ENCODE measurements around the gene BTG1.

Gene BTG1

DNA sequence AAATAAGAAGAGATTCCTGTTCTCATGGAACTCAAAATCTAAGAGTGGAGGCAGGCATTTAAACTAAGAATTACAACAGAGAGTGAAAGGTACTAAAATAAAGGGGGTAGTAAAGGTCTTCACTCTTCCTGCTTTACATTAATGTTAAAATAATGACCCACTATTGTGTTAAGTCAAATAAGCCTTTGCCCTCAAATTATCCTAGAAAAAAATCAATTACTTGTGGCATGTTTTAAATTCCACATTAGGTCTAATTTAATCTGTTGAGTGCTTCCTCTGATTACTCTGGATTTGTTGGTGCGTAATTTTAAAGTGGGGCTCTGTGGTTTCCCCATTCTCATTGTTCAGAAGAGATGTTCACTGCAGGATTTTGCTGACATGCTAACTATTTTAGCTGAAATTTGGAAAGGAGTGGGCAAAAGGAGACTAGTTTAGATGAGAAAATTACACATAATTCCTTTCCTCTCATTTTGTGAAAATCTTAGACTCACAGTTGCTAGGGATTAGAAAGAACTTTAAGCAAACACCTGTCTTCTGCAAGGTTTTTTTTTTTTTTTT lies 35.5 kb downstream of the BTG1 start:
- no peak overlapping the region for H3K4me3 ChIP-seq (ENCODE audit: low read length)
- no peak for TF ChIP-seq CTCF (conservative IDR thresholded peaks at IDR 0.05; ENCODE audit: low read depth, low read length)
- DNase-seq (ENCODE audit: low read depth), result no peak

DNA sequence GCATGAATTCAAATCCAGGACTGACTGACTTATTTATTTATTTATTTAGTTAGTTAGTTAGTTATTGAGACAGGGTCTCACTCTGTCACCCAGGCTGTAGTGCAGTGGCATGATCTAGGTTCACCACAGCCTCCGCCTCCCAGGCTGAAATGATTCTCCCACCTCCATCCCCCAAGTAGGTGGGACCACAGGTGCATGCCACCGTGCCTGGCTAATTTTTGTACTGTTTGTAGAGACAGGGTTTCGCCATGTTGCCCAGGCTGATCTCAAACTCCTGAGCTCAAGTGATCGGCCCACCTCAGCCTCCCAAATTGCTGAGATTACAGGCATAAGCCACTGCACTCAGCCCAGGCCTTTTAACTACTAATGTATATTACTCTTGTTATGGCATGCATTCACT lies 36.0 kb downstream of the BTG1 start:
- no peak for DNase-seq (ENCODE audit: low read depth)
- TF ChIP-seq CTCF (conservative IDR thresholded peaks at IDR 0.05; ENCODE audit: low read depth, low read length), result no peak
- no peak overlapping the region for H3K4me3 ChIP-seq (ENCODE audit: low read length)

- no peak overlapping the region for H3K4me3 ChIP-seq (ENCODE audit: low read length)
- no peak for DNase-seq (ENCODE audit: low read depth)
- TF ChIP-seq CTCF (conservative IDR thresholded peaks at IDR 0.05; ENCODE audit: low read depth, low read length), result no peak
These were observed 37.0 kb downstream of the BTG1 start for GRCh38 chr12:92108651-92109050.

DNA sequence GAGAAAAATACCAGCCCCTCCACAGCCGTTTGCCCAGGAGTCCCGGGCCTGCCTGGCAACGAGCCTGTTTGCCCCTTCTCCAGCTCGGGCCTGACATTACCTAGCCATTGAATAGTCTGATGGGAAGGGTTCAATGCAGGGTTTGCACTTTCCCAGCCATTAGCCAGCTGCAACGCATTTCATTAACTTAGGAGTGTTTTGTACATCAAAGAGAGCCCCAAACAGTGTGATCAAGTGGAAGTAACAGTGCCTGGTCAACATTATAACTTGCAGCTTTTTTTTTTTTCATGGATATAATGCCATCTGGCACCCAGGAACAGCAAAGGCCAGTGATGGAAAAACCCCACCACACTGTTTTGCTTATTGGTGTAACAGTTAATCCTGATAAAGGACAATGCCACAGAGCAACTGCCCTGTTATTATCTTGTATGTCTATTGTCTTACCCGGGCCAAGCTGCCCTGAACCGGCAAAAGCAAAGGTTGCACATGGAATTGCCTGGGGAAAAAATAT lies 38.0 kb downstream of the BTG1 start:
- no peak overlapping the region for H3K4me3 ChIP-seq (ENCODE audit: low read length)
- no peak for TF ChIP-seq CTCF (conservative IDR thresholded peaks at IDR 0.05; ENCODE audit: low read depth, low read length)
- DNase-seq (ENCODE audit: low read depth), result no peak

DNA sequence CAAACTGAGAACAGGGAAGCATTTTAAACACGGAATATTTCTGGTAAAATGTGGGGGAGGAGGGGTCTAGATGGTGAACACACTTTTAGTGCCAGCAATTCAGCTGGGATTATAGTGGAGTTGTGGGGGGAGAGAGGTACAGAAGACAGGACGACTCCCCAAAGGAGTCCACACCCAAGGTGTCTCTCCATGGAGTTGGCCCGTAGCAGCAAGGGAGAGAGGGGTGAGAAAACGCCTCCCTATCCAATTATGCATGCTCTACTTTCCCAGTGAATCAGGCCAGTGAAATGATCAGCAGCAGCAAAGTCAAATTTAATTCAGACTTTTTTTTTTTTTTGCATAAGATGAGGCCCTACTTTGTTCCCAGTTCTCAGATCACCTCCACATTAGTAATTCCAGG lies 38.6 kb downstream of the BTG1 start:
- no peak overlapping the region for H3K4me3 ChIP-seq (ENCODE audit: low read length)
- no peak for DNase-seq (ENCODE audit: low read depth)
- no peak for TF ChIP-seq CTCF (conservative IDR thresholded peaks at IDR 0.05; ENCODE audit: low read depth, low read length)

DNA sequence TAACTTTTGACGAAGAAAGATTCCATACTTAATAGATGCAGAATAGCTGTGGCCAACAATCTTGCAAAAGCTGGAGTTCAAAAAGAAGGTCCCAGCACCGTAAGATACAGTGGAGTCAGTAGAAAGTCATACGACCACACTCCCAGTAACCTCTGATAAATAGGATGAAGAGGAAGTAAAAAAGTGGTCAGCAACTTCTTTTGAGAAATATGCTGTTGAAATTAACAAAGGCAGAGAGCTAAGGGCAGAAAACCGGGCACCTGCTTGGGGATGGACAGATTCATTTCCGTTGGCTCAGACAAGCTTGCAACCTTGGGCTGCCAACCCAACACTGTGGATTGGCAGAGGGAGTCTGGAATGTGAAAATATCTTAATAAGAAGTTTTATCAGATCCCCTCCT lies 40.0 kb downstream of the BTG1 start:
- no peak for TF ChIP-seq CTCF (conservative IDR thresholded peaks at IDR 0.05; ENCODE audit: low read depth, low read length)
- DNase-seq (ENCODE audit: low read depth), result no peak
- no peak overlapping the region for H3K4me3 ChIP-seq (ENCODE audit: low read length)

GRCh38 chr12:92105110-92105509 lies 40.5 kb downstream of the BTG1 start:
- no peak overlapping the region for H3K4me3 ChIP-seq (ENCODE audit: low read length)
- DNase-seq (ENCODE audit: low read depth), result no peak
- no peak for TF ChIP-seq CTCF (conservative IDR thresholded peaks at IDR 0.05; ENCODE audit: low read depth, low read length)
